H1 (cell line): ENCODE data around the gene ARAP2. TPM values are rescaled to one million over a fixed set of nuclear protein-coding genes. Genes with fewer than 3 reads are reported as not detected.

Experiments
- BCL11A ChIP-seq, 2 experiments: IDR thresholded peaks; one replicate each; pipeline ENCODE4 v1.6.1; 2011; ENCODE audit warnings: low read depth in 2 of 2, low read length in 2 of 2, mild to moderate bottlenecking in 2 of 2
- BRCA1 ChIP-seq: IDR thresholded peaks from 2 replicates; pipeline ENCODE4 v1.6.1; 2012; ENCODE audit warnings: low read depth, low read length, improper control_type of control experiment
- CHD1 ChIP-seq: IDR thresholded peaks from 2 replicates; pipeline ENCODE4 v1.6.1; 2012; ENCODE audit warnings: low read depth, low read length, improper control_type of control experiment
- E2F6 ChIP-seq: IDR thresholded peaks from 2 replicates; pipeline ENCODE4 v1.6.1; 2012; ENCODE audit warnings: inconsistent platforms
- EGR1 ChIP-seq: IDR thresholded peaks from 2 replicates; pipeline ENCODE4 v1.6.1; 2011; ENCODE audit warnings: low read depth, low read length, borderline replicate concordance
- EZH2 ChIP-seq: fragments of 200-600 bp; sonication (generic); IDR thresholded peaks from 2 replicates; pipeline ENCODE4 v1.7.1; 2012; ENCODE audit warnings: low read depth, mild to moderate bottlenecking, moderate library complexity, low read length, inconsistent platforms; ENCODE audit not compliant: severe bottlenecking
- HDAC2 ChIP-seq, 2 experiments: fragments of 300-600 bp in 1 of 2; sonication (generic) in 1 of 2; IDR thresholded peaks; 2 replicates each; pipeline ENCODE4 v1.6.1; 2011 to 2012; ENCODE audit warnings: low read depth in 2 of 2, low read length in 2 of 2, mild to moderate bottlenecking in 2 of 2, moderate library complexity in 2 of 2, borderline replicate concordance in 1 of 2, inconsistent platforms in 1 of 2
- HDAC6 ChIP-seq: IDR thresholded peaks from one replicate; pipeline ENCODE4 v1.7.1; 2012; ENCODE audit warnings: low read depth, mild to moderate bottlenecking, inconsistent platforms, low read length, moderate library complexity
- JUN ChIP-seq: IDR thresholded peaks from 2 replicates; pipeline ENCODE4 v1.6.1; 2011; ENCODE audit warnings: low read depth, mild to moderate bottlenecking, improper control_type of control experiment, low read length
- KDM1A ChIP-seq: fragments of 200-600, 300-600 bp; sonication (generic); IDR thresholded peaks from 2 replicates; pipeline ENCODE4 v1.7.1; 2016; ENCODE audit warnings: mild to moderate bottlenecking, low read length, borderline replicate concordance
- KDM5A ChIP-seq: fragments of 200-600 bp; IDR thresholded peaks from 2 replicates; pipeline ENCODE4 v1.7.1; 2012; ENCODE audit warnings: mild to moderate bottlenecking, low read length, inconsistent platforms, mixed read lengths
- MAX ChIP-seq: IDR thresholded peaks from 2 replicates; pipeline ENCODE4 v1.6.1; 2012; ENCODE audit warnings: inconsistent platforms
- NANOG ChIP-seq: IDR thresholded peaks from 2 replicates; pipeline ENCODE4 v1.6.1; 2011; ENCODE audit warnings: low read length, low read depth, mild to moderate bottlenecking, inconsistent platforms; ENCODE audit not compliant: insufficient read depth, poor library complexity, severe bottlenecking
- NRF1 ChIP-seq: IDR thresholded peaks from 2 replicates; pipeline ENCODE4 v1.6.1; 2011; ENCODE audit warnings: mild to moderate bottlenecking, low read depth, low read length, improper control_type of control experiment
- RFX5 ChIP-seq: IDR thresholded peaks from 2 replicates; pipeline ENCODE4 v1.6.1; 2011; ENCODE audit warnings: low read depth, low read length, improper control_type of control experiment, borderline replicate concordance
- SAP30 ChIP-seq: fragments of 300-600 bp; sonication (generic); IDR thresholded peaks from 2 replicates; pipeline ENCODE4 v1.7.1; 2012; ENCODE audit warnings: low read length, moderate library complexity, mild to moderate bottlenecking, inconsistent platforms; ENCODE audit not compliant: insufficient read depth, insufficient replicate concordance
- SIN3A ChIP-seq, 2 experiments: IDR thresholded peaks in 1 of 2; conservative IDR thresholded peaks in 1 of 2; 2 replicates each; pipeline ENCODE4 v1.6.1; 2011 to 2012; ENCODE audit warnings: low read length in 2 of 2, improper control_type of control experiment in 1 of 2, low read depth in 1 of 2, mild to moderate bottlenecking in 1 of 2
- SP1 ChIP-seq: IDR thresholded peaks from 2 replicates; pipeline ENCODE4 v1.6.1; 2011; ENCODE audit warnings: low read depth, low read length
- TAF1 ChIP-seq: IDR thresholded peaks from 2 replicates; pipeline ENCODE4 v1.6.1; 2011; ENCODE audit warnings: mild to moderate bottlenecking, low read depth, low read length
- TCF12 ChIP-seq: IDR thresholded peaks from 2 replicates; pipeline ENCODE4 v1.6.1; 2011; ENCODE audit warnings: low read depth, mild to moderate bottlenecking, low read length
- USF2 ChIP-seq: IDR thresholded peaks from 2 replicates; pipeline ENCODE4 v1.6.1; 2011; ENCODE audit warnings: low read length, improper control_type of control experiment
- YY1 ChIP-seq: IDR thresholded peaks from 2 replicates; pipeline ENCODE4 v1.6.1; 2011; ENCODE audit warnings: low read depth, mild to moderate bottlenecking, low read length
- polyA plus RNA-seq, 7 experiments: library from polyadenylated mRNA; depleted of rRNA in 3 of 7; stranded (reverse) in 5 of 7; unstranded in 2 of 7; fragments of >200 nt in 5 of 7; fragments of 200-250 nt in 2 of 7; gene quantifications; 1 replicate in 5 of 7; 2 replicates in 1 of 7; 4 replicates in 1 of 7; pipeline versions ENCODE4 v1.2.1 to v1.2.3, GENCODE V29; 2011 to 2013; ENCODE audit warnings: missing spikeins in 2 of 7, mixed read lengths in 2 of 7
- total RNA-seq: library from RNA; stranded (reverse); fragmentation: NEBNext Ultra II Directional; extraction: Animal tissue kit (Norgen Biotek cat#: 25700); gene quantifications from 2 replicates; pipeline ENCODE4 v1.2.1, GENCODE V29; 2021

The ARAP2 gene
- total and polyA plus RNA-seq, 2 of the 8 experiments (the other 6 are each of a cell fraction or from before 2014, with no cell fraction given), result 0.15 to 2.3 TPM

GRCh38 chr4:36244257-36245082 is at the start of gene ARAP2 (continued):
- no peak for TF ChIP-seq CHD1
- peak; percentile 51 for TF ChIP-seq TAF1
- no peak for TF ChIP-seq RFX5
- TF ChIP-seq SP1, result no peak
- peak; percentile 35 for TF ChIP-seq EZH2
- TF ChIP-seq USF2, result no peak
- TF ChIP-seq HDAC2 (IDR thresholded peaks at IDR 0.05; ENCODE audit: borderline replicate concordance in 1 of 2, low read depth in 2 of 2, low read length in 2 of 2), result peak in 1 of 2 experiments; percentile 77; a peak in 1 of 4 replicates
- TF ChIP-seq HDAC6, result no peak
- TF ChIP-seq NRF1, result no peak
- no peak for TF ChIP-seq SIN3A (conservative IDR thresholded peaks at IDR 0.05 in 1 of 2, IDR thresholded peaks at IDR 0.05 in 1 of 2; ENCODE audit: low read depth in 1 of 2, low read length in 2 of 2)
- TF ChIP-seq MAX, result no peak
- TF ChIP-seq BCL11A (IDR thresholded peaks at IDR 0.05; ENCODE audit: low read depth in 2 of 2, low read length in 2 of 2), result no peak
- TF ChIP-seq KDM5A, result no peak
- TF ChIP-seq E2F6, result no peak
- TF ChIP-seq JUN, result no peak
- no peak for TF ChIP-seq YY1
- TF ChIP-seq KDM1A, result no peak
- TF ChIP-seq BRCA1, result no peak
- TF ChIP-seq NANOG, result no peak
- peak; percentile 78 for TF ChIP-seq EGR1
- no peak for TF ChIP-seq SAP30
- 0 out of 2 replicates have a peak, but pooled peaks have one; percentile 7 for TF ChIP-seq TCF12
